ENCODE measurements around the gene ACTL9. TPM values are rescaled to one million over a fixed set of nuclear protein-coding genes. Genes with fewer than 3 reads are reported as not detected.
"Not testable (repeated sequence)": the region's sequence is repeated elsewhere in the genome, so short reads cannot be mapped to it uniquely, and the experiment has no call there.

Gene ACTL9, protein sequence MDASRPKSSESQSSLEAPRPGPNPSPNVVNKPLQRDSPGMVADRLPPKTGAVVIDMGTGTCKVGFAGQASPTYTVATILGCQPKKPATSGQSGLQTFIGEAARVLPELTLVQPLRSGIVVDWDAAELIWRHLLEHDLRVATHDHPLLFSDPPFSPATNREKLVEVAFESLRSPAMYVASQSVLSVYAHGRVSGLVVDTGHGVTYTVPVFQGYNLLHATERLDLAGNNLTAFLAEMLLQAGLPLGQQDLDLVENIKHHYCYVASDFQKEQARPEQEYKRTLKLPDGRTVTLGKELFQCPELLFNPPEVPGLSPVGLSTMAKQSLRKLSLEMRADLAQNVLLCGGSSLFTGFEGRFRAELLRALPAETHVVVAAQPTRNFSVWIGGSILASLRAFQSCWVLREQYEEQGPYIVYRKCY
- polyA plus RNA-seq: not detected

DNA sequence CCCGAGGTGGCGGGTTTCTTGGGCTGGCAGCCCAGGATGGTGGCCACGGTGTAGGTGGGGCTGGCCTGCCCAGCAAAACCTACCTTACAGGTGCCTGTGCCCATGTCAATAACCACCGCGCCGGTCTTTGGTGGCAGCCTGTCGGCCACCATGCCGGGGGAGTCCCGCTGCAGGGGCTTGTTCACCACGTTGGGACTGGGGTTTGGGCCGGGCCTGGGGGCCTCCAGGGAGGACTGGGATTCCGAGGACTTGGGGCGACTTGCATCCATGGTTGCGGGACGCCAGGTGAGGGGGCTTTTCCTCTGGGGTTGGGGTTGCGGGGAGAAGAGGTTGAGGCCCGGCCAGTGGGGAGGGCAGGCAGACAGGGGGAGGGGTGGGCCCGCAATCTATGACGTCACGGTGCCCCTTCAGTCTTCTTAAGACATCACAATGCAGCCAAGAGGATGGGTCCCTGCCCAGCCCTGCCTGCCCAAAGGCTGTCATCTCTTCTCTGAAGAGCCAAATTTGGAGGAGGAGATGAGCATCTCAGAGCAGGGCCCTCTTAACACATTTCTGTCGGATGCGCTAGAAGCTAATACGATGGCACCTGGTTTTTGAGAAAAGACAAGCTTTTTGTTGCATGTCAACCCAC lies at the start of gene ACTL9:
Gene ACTL9, minus strand, starts transcription at position 363 of the 631 bp plus-strand sequence. Its CDS starts 94 bp downstream, at position 269.
- Histone ChIP-seq H3K4me3 (ENCODE audit: low read depth in 1 of 2, low read length in 2 of 2) (no peak within 1 kb of the TSS), H3K36me3 (ENCODE audit: control insufficient read depth in 2 of 2, insufficient read depth in 2 of 2, low read length in 1 of 2) (no peaks in the 10 kb centered on the region), H3K9me3 (ENCODE audit: control insufficient read depth in 2 of 2, insufficient read depth in 1 of 2, low read depth in 1 of 2, low read length in 1 of 2) (no peaks in the 10 kb centered on the region), H3K27ac (ENCODE audit: low read depth in 2 of 2, low read length in 1 of 2) (no peak within 1 kb of the TSS), H3K4me1 (ENCODE audit: control insufficient read depth in 2 of 2, insufficient read depth in 2 of 2, low read length in 1 of 2) (no peaks in the 10 kb centered on the region), H3K27me3 (ENCODE audit: control insufficient read depth in 1 of 2, insufficient read depth in 2 of 2, low read length in 2 of 2) (no peaks in the 10 kb centered on the region)
- 59 to 65% methylated on average over 23 of the region's 23 CpGs for WGBS, 2 donors

DNA sequence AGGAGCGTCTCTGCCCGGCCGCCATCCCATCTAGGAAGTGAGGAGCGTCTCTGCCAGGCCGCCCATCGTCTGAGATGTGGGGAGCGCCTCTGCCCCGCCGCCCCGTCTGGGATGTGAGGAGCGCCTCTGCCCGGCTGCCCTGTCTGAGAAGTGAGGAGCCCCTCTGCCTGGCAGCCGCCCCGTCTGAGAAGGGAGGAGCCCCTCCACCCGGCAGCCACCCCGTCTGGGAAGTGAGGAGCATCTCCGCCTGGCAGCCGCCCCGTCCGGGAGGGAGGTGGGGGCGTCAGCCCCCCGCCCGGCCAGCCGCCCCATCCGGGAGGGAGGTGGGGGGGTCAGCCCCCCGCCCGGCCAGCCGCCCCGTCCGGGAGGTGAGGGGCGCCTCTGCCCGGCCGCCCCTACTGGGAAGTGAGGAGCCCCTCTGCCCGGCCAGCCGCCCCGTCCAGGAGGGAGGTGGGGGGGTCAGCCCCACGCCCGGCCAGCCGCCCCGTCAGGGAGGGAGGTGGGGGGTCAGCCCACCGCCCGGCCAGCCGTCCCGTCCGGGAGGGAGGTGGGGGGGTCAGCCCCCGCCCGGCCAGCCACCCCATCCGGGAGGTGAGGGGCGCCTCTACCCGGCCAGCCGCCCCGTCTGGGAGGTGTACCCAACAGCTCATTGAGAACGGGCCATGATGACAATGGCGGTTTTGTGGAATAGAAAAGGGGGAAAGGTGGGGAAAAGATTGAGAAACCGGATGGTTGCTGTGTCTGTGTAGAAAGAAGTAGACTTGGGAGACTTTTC lies 40.9 kb upstream of the ACTL9 start:
- H3K27ac ChIP-seq (ENCODE audit: low read depth in 2 of 2, low read length in 1 of 2); H3K27me3 ChIP-seq (ENCODE audit: control insufficient read depth in 1 of 2, insufficient read depth in 2 of 2, low read length in 2 of 2); H3K36me3 ChIP-seq (ENCODE audit: control insufficient read depth in 2 of 2, insufficient read depth in 2 of 2, low read length in 1 of 2); H3K9me3 ChIP-seq (ENCODE audit: control insufficient read depth in 2 of 2, insufficient read depth in 1 of 2, low read depth in 1 of 2, low read length in 1 of 2); H3K4me1 ChIP-seq (ENCODE audit: control insufficient read depth in 2 of 2, insufficient read depth in 2 of 2, low read length in 1 of 2); H3K4me3 ChIP-seq (ENCODE audit: low read depth in 1 of 2, low read length in 2 of 2): not testable (repeated sequence)
- 91 to 95% methylated on average over 25 to 40 of the region's 55 CpGs for WGBS, 2 donors

DNA sequence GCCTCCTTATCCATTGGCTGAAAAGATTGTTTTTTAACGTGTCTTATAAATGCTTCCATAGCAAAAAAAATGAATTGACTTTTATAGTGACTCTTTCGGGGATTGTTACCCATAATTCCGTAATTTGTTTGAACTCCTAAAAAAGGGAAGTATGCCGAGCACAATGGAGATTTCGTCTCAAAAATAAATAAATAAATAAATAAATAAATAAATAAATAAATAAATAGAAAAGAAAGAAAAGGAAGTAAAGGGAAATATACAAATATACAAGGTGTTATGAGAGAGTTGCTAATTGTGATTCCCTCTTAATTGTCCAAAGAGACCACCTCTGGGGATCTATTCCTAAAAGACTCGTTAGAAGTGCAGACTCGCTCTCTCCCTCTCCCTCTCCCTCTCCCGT lies 39.8 kb upstream of the ACTL9 start:
- Histone ChIP-seq H3K36me3 (ENCODE audit: control insufficient read depth in 2 of 2, insufficient read depth in 2 of 2, low read length in 1 of 2) (no peaks in the 10 kb centered on the region), H3K27me3 (ENCODE audit: control insufficient read depth in 1 of 2, insufficient read depth in 2 of 2, low read length in 2 of 2) (no peaks in the 10 kb centered on the region), H3K27ac (ENCODE audit: low read depth in 2 of 2, low read length in 1 of 2) (no peak overlapping the region), H3K4me3 (ENCODE audit: low read depth in 1 of 2, low read length in 2 of 2) (no peak overlapping the region), H3K9me3 (ENCODE audit: control insufficient read depth in 2 of 2, insufficient read depth in 1 of 2, low read depth in 1 of 2, low read length in 1 of 2) (no peaks in the 10 kb centered on the region), H3K4me1 (ENCODE audit: control insufficient read depth in 2 of 2, insufficient read depth in 2 of 2, low read length in 1 of 2) (no peaks in the 10 kb centered on the region)
- WGBS, 2 donors: 80 to 86% methylated on average over 8 of the region's 8 CpGs

DNA sequence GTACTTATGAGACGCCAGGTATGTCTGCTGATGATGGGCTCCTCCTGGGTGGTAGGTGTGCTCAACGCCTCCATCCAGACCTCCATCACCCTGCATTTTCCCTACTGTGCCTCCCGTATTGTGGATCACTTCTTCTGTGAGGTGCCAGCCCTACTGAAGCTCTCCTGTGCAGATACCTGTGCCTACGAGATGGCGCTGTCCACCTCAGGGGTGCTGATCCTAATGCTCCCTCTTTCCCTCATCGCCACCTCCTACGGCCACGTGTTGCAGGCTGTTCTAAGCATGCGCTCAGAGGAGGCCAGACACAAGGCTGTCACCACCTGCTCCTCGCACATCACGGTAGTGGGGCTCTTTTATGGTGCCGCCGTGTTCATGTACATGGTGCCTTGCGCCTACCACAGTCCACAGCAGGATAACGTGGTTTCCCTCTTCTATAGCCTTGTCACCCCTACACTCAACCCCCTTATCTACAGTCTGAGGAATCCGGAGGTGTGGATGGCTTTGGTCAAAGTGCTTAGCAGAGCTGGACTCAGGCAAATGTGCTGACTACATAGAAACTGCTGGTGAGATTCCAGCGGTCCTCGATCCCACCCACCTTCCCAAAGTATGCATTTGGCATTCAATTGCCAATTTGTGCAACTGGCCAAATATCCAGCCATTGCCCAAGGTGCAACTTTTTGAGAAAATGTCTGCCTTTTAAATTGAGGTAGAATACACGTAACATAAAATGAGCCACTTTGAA lies 33.0 kb upstream of the ACTL9 start:
- Histone ChIP-seq H3K27ac (ENCODE audit: low read depth in 2 of 2, low read length in 1 of 2) (no peak overlapping the region), H3K36me3 (ENCODE audit: control insufficient read depth in 2 of 2, insufficient read depth in 2 of 2, low read length in 1 of 2) (no peaks in the 10 kb centered on the region), H3K27me3 (ENCODE audit: control insufficient read depth in 1 of 2, insufficient read depth in 2 of 2, low read length in 2 of 2) (no peaks in the 10 kb centered on the region), H3K4me1 (ENCODE audit: control insufficient read depth in 2 of 2, insufficient read depth in 2 of 2, low read length in 1 of 2) (no peaks in the 10 kb centered on the region), H3K4me3 (ENCODE audit: low read depth in 1 of 2, low read length in 2 of 2) (no peak overlapping the region), H3K9me3 (ENCODE audit: control insufficient read depth in 2 of 2, insufficient read depth in 1 of 2, low read depth in 1 of 2, low read length in 1 of 2) (peaks cover 0 to 5% of the 10 kb centered on the region in 2 donors)
- WGBS, 2 donors: 62 to 65% methylated on average over 19 of the region's 19 CpGs

DNA sequence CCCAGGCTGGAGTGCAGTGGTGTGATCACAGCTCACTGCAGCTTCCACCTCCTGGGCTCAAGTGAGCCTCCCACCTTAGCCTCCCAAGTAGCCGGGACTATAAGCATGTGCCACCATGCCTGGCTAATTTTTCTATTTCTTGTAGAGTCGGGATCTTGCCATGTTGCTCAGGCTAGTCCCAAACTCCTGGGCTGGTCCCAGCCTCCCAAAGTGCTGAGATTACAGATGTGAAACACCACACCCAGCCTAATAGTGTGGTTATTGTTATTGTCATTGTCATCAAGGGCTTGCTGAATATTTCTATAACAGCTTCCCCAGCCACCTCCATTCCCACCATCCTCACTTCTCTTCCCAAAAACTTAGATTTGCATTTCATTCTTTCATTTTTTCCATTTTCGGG lies 25.7 kb upstream of the ACTL9 start:
- Histone ChIP-seq H3K27ac (ENCODE audit: low read depth in 2 of 2, low read length in 1 of 2) (no peak overlapping the region), H3K4me1 (ENCODE audit: control insufficient read depth in 2 of 2, insufficient read depth in 2 of 2, low read length in 1 of 2) (no peaks in the 10 kb centered on the region), H3K27me3 (ENCODE audit: control insufficient read depth in 1 of 2, insufficient read depth in 2 of 2, low read length in 2 of 2) (no peaks in the 10 kb centered on the region), H3K36me3 (ENCODE audit: control insufficient read depth in 2 of 2, insufficient read depth in 2 of 2, low read length in 1 of 2) (no peaks in the 10 kb centered on the region), H3K4me3 (ENCODE audit: low read depth in 1 of 2, low read length in 2 of 2) (no peak overlapping the region), H3K9me3 (ENCODE audit: control insufficient read depth in 2 of 2, insufficient read depth in 1 of 2, low read depth in 1 of 2, low read length in 1 of 2) (peaks cover 0 to 2% of the 10 kb centered on the region in 2 donors)
- 59 to 64% methylated on average over 3 of the region's 3 CpGs for WGBS, 2 donors

DNA sequence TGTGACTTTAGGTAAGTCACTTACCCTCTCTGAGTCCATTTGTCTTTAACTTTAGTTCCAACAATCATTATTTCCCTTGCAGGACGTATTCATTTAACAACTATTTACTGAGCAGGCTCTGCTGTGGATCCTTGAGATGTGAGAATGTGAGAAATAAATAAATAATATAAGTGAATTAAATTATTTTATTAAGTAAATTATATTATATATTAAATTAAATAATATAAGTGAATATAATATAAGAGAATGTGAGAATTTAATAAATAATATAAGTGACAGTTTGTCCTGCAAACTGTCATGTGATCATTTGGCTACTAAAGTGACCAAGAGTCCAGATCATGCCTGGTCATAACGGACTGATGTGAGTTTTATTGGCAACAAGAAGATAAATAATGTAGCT lies 23.4 kb upstream of the ACTL9 start:
- H3K27ac ChIP-seq (ENCODE audit: low read depth in 2 of 2, low read length in 1 of 2): no peak overlapping the region
- 47 to 48% methylated on average over 2 of the region's 2 CpGs for WGBS, 2 donors
- H3K4me1 ChIP-seq (ENCODE audit: control insufficient read depth in 2 of 2, insufficient read depth in 2 of 2, low read length in 1 of 2): no peaks in the 10 kb centered on the region
- no peaks in the 10 kb centered on the region for H3K9me3 ChIP-seq (ENCODE audit: control insufficient read depth in 2 of 2, insufficient read depth in 1 of 2, low read depth in 1 of 2, low read length in 1 of 2)
- H3K36me3 ChIP-seq (ENCODE audit: control insufficient read depth in 2 of 2, insufficient read depth in 2 of 2, low read length in 1 of 2): no peaks in the 10 kb centered on the region
- no peak overlapping the region for H3K4me3 ChIP-seq (ENCODE audit: low read depth in 1 of 2, low read length in 2 of 2)
- no peaks in the 10 kb centered on the region for H3K27me3 ChIP-seq (ENCODE audit: control insufficient read depth in 1 of 2, insufficient read depth in 2 of 2, low read length in 2 of 2)

DNA sequence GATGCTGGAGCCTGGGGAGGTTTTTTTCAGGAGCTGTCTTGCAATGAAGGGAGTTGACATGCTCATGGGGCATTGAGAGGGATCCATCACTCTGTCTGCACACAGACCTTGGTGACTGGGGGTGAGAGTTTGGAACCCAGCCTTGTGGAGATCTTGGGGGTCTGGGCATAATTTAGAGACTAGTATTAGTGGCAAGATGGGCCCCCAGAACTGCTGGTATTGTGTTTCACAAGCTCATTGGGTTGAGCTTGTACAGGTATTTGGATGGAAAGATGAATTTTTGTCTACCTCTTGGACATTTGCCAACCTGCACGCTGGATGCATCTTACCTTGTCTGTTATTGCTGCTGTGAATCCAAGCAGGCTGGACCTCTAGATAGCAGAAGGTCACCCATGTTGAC lies 22.7 kb upstream of the ACTL9 start, which contains the start of gene OR2Z1:
Gene OR2Z1, plus strand, starts transcription at position 301 of the 400 bp plus-strand sequence. CDS start 9,395 bp downstream, outside the sequence.
- no peaks in the 10 kb centered on the region for H3K27me3 ChIP-seq (ENCODE audit: control insufficient read depth in 1 of 2, insufficient read depth in 2 of 2, low read length in 2 of 2)
- H3K27ac ChIP-seq (ENCODE audit: low read depth in 2 of 2, low read length in 1 of 2): no peak within 1 kb of the TSS
- no peak within 1 kb of the TSS for H3K4me3 ChIP-seq (ENCODE audit: low read depth in 1 of 2, low read length in 2 of 2)
- no peaks in the 10 kb centered on the region for H3K36me3 ChIP-seq (ENCODE audit: control insufficient read depth in 2 of 2, insufficient read depth in 2 of 2, low read length in 1 of 2)
- no peaks in the 10 kb centered on the region for H3K4me1 ChIP-seq (ENCODE audit: control insufficient read depth in 2 of 2, insufficient read depth in 2 of 2, low read length in 1 of 2)
- H3K9me3 ChIP-seq (ENCODE audit: control insufficient read depth in 2 of 2, insufficient read depth in 1 of 2, low read depth in 1 of 2, low read length in 1 of 2): no peaks in the 10 kb centered on the region
- WGBS, 2 donors: 50 to 72% methylated on average over 1 of the region's 1 CpG

DNA sequence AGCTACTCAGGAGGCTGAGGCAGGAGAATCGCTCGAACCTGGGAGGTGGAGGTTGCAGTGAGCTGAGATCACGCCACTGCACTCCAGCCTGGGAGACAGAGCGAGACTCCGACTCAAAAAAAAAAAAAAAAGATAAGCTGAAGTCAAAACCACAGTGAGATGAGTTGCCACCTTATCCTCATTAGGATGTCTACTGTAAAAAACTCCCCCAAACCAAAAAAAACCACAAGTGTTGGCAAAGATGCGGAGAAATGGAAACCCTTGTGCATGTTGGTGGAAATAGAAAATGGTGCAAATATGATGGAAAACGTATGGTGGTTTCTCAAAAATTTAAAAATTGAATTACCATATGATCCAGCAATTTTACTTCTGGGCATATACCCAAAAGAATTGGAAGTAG lies 11.7 kb upstream of the ACTL9 start:
- H3K9me3 ChIP-seq (ENCODE audit: control insufficient read depth in 2 of 2, insufficient read depth in 1 of 2, low read depth in 1 of 2, low read length in 1 of 2); H3K36me3 ChIP-seq (ENCODE audit: control insufficient read depth in 2 of 2, insufficient read depth in 2 of 2, low read length in 1 of 2); H3K4me3 ChIP-seq (ENCODE audit: low read depth in 1 of 2, low read length in 2 of 2); H3K4me1 ChIP-seq (ENCODE audit: control insufficient read depth in 2 of 2, insufficient read depth in 2 of 2, low read length in 1 of 2); H3K27me3 ChIP-seq (ENCODE audit: control insufficient read depth in 1 of 2, insufficient read depth in 2 of 2, low read length in 2 of 2); H3K27ac ChIP-seq (ENCODE audit: low read depth in 2 of 2, low read length in 1 of 2): not testable (repeated sequence)
- WGBS, 2 donors: 83% methylated on average over 7 of the region's 7 CpGs

DNA sequence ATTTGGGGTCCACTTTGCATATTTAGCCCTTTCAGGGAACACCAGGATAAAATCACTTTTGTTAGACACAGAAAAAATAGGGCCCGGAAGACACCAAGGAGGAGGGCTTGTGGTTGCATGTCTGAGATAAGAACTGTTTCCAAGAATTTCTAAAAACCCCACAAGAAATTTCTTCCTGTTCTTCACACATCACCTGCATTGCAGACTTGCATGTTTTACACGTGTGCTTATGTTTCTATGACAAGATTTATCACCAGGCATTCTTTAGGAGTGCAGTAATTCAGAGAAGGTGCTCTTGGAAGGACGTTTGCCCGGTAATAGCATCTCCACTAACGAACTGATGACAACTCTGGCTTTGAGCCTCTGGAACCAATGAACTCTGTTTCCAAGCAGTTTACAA lies 7.1 kb upstream of the ACTL9 start:
- H3K27me3 ChIP-seq (ENCODE audit: control insufficient read depth in 1 of 2, insufficient read depth in 2 of 2, low read length in 2 of 2): no peaks in the 10 kb centered on the region
- 20 to 29% methylated on average over 5 of the region's 5 CpGs for WGBS, 2 donors
- H3K4me1 ChIP-seq (ENCODE audit: control insufficient read depth in 2 of 2, insufficient read depth in 2 of 2, low read length in 1 of 2): no peaks in the 10 kb centered on the region
- no peaks in the 10 kb centered on the region for H3K9me3 ChIP-seq (ENCODE audit: control insufficient read depth in 2 of 2, insufficient read depth in 1 of 2, low read depth in 1 of 2, low read length in 1 of 2)
- no peaks in the 10 kb centered on the region for H3K36me3 ChIP-seq (ENCODE audit: control insufficient read depth in 2 of 2, insufficient read depth in 2 of 2, low read length in 1 of 2)
- H3K27ac ChIP-seq (ENCODE audit: low read depth in 2 of 2, low read length in 1 of 2): no peak overlapping the region
- H3K4me3 ChIP-seq (ENCODE audit: low read depth in 1 of 2, low read length in 2 of 2): no peak overlapping the region

All from esophagus (tissue), 2 donors.